Fibroblast of lung (primary cell): ENCODE data around the gene ATP1A3. TPM values are rescaled to one million over a fixed set of nuclear protein-coding genes. Genes with fewer than 3 reads are reported as not detected.

Experiments
- DNase-seq, 2 donors: peaks; one replicate each; pipeline versions ENCODE4 v3.0.0 to v3.0.0-alpha.2; 2010; ENCODE audit warnings: low read depth in 2 of 2
- H2AFZ ChIP-seq: 2 replicates; pipeline ENCODE4 v1.5.1; 2012; ENCODE audit warnings: low read length, control low read depth, inconsistent platforms
- H3K27ac ChIP-seq: 2 replicates; pipeline ENCODE4 v1.5.1; 2011; ENCODE audit warnings: low read length, control low read depth; ENCODE audit not compliant: insufficient read depth
- H3K27me3 ChIP-seq: 2 replicates; pipeline ENCODE4 v1.5.1; 2011; ENCODE audit warnings: mild to moderate bottlenecking, low read length; ENCODE audit not compliant: control insufficient read depth, insufficient read depth
- H3K36me3 ChIP-seq: 2 replicates; pipeline ENCODE4 v1.5.1; 2011; ENCODE audit warnings: low read length; ENCODE audit not compliant: control insufficient read depth, insufficient read depth
- H3K4me1 ChIP-seq: 2 replicates; pipeline ENCODE4 v1.5.1; 2011; ENCODE audit warnings: low read length; ENCODE audit not compliant: control insufficient read depth, insufficient read depth; ENCODE audit errors: extremely low read depth
- H3K4me2 ChIP-seq: 2 replicates; pipeline ENCODE4 v1.5.1; 2011; ENCODE audit warnings: low read length, control low read depth; ENCODE audit not compliant: insufficient read depth; ENCODE audit errors: extremely low read depth
- H3K4me3 ChIP-seq, 4 experiments: fragments of 200-600 bp in 1 of 4; sonication (generic) in 1 of 4; replicated peaks in 1 of 4; 2 replicates each; pipeline ENCODE4 v1.5.1; 2011 to 2016; ENCODE audit warnings: low read length in 4 of 4, low read depth in 3 of 4, mild to moderate bottlenecking in 3 of 4, control low read depth in 2 of 4, inconsistent platforms in 1 of 4, mixed read lengths in 1 of 4; ENCODE audit not compliant: insufficient read depth in 1 of 4; ENCODE audit errors: control extremely low read depth in 1 of 4
- H3K79me2 ChIP-seq: 2 replicates; pipeline ENCODE4 v1.5.1; 2012; ENCODE audit warnings: mild to moderate bottlenecking, low read length, inconsistent platforms; ENCODE audit not compliant: control insufficient read depth, insufficient read depth
- H3K9ac ChIP-seq: 2 replicates; pipeline ENCODE4 v1.5.1; 2011; ENCODE audit warnings: mild to moderate bottlenecking, low read length, control low read depth; ENCODE audit not compliant: insufficient read depth
- H3K9me3 ChIP-seq: 2 replicates; pipeline ENCODE4 v1.5.1; 2012; ENCODE audit warnings: low read depth, low read length; ENCODE audit not compliant: control insufficient read depth, insufficient read depth
- H4K20me1 ChIP-seq: 2 replicates; pipeline ENCODE4 v1.5.1; 2011; ENCODE audit warnings: low read length; ENCODE audit not compliant: control insufficient read depth, insufficient read depth; ENCODE audit errors: extremely low read depth
- CTCF ChIP-seq, 2 donors: IDR thresholded peaks in 1 of 2; conservative IDR thresholded peaks in 1 of 2; 1 replicate in 1 of 2; 2 replicates in 1 of 2; pipeline ENCODE4 v1.5.1; 2011 to 2012; ENCODE audit warnings: low read length in 2 of 2, control low read depth in 1 of 2, inconsistent platforms in 1 of 2, low read depth in 1 of 2, mild to moderate bottlenecking in 1 of 2
- EZH2 ChIP-seq: IDR thresholded peaks from 2 replicates; pipeline ENCODE4 v1.5.1; 2012; ENCODE audit warnings: low read length, control low read depth, mild to moderate bottlenecking; ENCODE audit errors: missing control alignments
- polyA plus RNA-seq, 2 donors: library from polyadenylated mRNA; depleted of rRNA in 1 of 2; stranded (reverse) in 1 of 2; unstranded in 1 of 2; fragments of >200 nt; gene quantifications; 2 replicates each; pipeline ENCODE4 v1.2.1, GENCODE V29; 2011 to 2012; ENCODE audit warnings: missing spikeins in 1 of 2
- total RNA-seq: library from RNA; depleted of rRNA; stranded (reverse); fragments of >200 nt; gene quantifications from 2 replicates; pipeline ENCODE4 v1.2.1, GENCODE V29; 2014

Gene ATP1A3
- total and polyA plus RNA-seq, 2 donors (not counting 1 experiment from before 2014, with no cell fraction given), result 0.17 TPM; not detected in 1

- H3K79me2 ChIP-seq, result no peaks in the 10 kb centered on the region
- no peak overlapping the region for H3K4me2 ChIP-seq
- H3K4me1 ChIP-seq, result no peaks in the 10 kb centered on the region
- no peak overlapping the region for H3K9ac ChIP-seq
- no peaks in the 10 kb centered on the region for H4K20me1 ChIP-seq
- TF ChIP-seq CTCF (conservative IDR thresholded peaks at IDR 0.05 in 1 of 2, IDR thresholded peaks at IDR 0.05 in 1 of 2; ENCODE audit: low read depth in 1 of 2, low read length in 2 of 2), result no peak
- TF ChIP-seq EZH2, result no peak
- peaks cover 2% of the 10 kb centered on the region for H3K27me3 ChIP-seq
- no peak overlapping the region for H3K4me3 ChIP-seq
- H3K9me3 ChIP-seq, result no peaks in the 10 kb centered on the region
- no peak overlapping the region for H2AFZ ChIP-seq
- DNase-seq, result no peak
- H3K36me3 ChIP-seq, result no peaks in the 10 kb centered on the region
- H3K27ac ChIP-seq, result no peak overlapping the region
Measured at GRCh38 chr19:42030645-42031440, 36.8 kb upstream of the ATP1A3 start.

- TF ChIP-seq CTCF (conservative IDR thresholded peaks at IDR 0.05 in 1 of 2, IDR thresholded peaks at IDR 0.05 in 1 of 2; ENCODE audit: low read depth in 1 of 2, low read length in 2 of 2) (peak; percentile 23 to 52), EZH2 (no peak)
- H4K20me1 ChIP-seq, result no peaks in the 10 kb centered on the region
Measured at GRCh38 chr19:42028304-42029216, 34.5 kb upstream of the ATP1A3 start.

GRCh38 chr19:42024622-42025111, 30.6 kb upstream of the ATP1A3 start:
- Histone ChIP-seq H2AFZ (no peak overlapping the region), H3K36me3 (no peaks in the 10 kb centered on the region), H3K9me3 (no peaks in the 10 kb centered on the region), H3K4me3 (no peak overlapping the region), H3K4me1 (peaks cover 3% of the 10 kb centered on the region), H3K27me3 (peaks cover 2% of the 10 kb centered on the region), H3K79me2 (no peaks in the 10 kb centered on the region), H4K20me1 (no peaks in the 10 kb centered on the region), H3K4me2 (no peak overlapping the region), H3K27ac (no peak overlapping the region), H3K9ac (no peak overlapping the region)
- peak; percentile 55 to 57 for DNase-seq
- no peak for TF ChIP-seq EZH2
- TF ChIP-seq CTCF (conservative IDR thresholded peaks at IDR 0.05 in 1 of 2, IDR thresholded peaks at IDR 0.05 in 1 of 2; ENCODE audit: low read depth in 1 of 2, low read length in 2 of 2), result no peak

More at GRCh38 chr19:42028304-42029216, 34.5 kb upstream of the ATP1A3 start:
- no peak overlapping the region for H3K4me3 ChIP-seq
- no peaks in the 10 kb centered on the region for H3K79me2 ChIP-seq
- H3K9me3 ChIP-seq, result no peaks in the 10 kb centered on the region
- H3K4me2 ChIP-seq, result no peak overlapping the region
- H3K36me3 ChIP-seq, result no peaks in the 10 kb centered on the region
- peaks cover 3% of the 10 kb centered on the region for H3K4me1 ChIP-seq
- H3K9ac ChIP-seq, result no peak overlapping the region
- no peak overlapping the region for H2AFZ ChIP-seq
- no peak for DNase-seq
- peaks cover 4% of the 10 kb centered on the region for H3K27me3 ChIP-seq
- no peak overlapping the region for H3K27ac ChIP-seq
